Measurements from ENCODE around the gene PHF19. TPM values are rescaled to one million over a fixed set of nuclear protein-coding genes. Genes with fewer than 3 reads are reported as not detected.

PHF19 gene
- total RNA-seq, 1 donor from 2014 or later = 18.5 TPM

- no peaks in the 10 kb centered on the region for H3K36me3 ChIP-seq (ENCODE audit: control insufficient read depth, insufficient read depth, low read length)
- no peaks in the 10 kb centered on the region for H3K27me3 ChIP-seq (ENCODE audit: control insufficient read depth, insufficient read depth, low read length)
- H3K4me3 ChIP-seq (ENCODE audit: low read depth, low read length) = no peak overlapping the region
- no peak for DNase-seq (ENCODE audit: low read depth)
- TF ChIP-seq, protein P1, sequence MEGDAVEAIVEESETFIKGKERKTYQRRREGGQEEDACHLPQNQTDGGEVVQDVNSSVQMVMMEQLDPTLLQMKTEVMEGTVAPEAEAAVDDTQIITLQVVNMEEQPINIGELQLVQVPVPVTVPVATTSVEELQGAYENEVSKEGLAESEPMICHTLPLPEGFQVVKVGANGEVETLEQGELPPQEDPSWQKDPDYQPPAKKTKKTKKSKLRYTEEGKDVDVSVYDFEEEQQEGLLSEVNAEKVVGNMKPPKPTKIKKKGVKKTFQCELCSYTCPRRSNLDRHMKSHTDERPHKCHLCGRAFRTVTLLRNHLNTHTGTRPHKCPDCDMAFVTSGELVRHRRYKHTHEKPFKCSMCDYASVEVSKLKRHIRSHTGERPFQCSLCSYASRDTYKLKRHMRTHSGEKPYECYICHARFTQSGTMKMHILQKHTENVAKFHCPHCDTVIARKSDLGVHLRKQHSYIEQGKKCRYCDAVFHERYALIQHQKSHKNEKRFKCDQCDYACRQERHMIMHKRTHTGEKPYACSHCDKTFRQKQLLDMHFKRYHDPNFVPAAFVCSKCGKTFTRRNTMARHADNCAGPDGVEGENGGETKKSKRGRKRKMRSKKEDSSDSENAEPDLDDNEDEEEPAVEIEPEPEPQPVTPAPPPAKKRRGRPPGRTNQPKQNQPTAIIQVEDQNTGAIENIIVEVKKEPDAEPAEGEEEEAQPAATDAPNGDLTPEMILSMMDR (IDR thresholded peaks at IDR 0.05; ENCODE audit: insufficient read depth, low read length, poor library complexity, severe bottlenecking) = no peak
These were observed 37.4 kb upstream of the PHF19 start for GRCh38 chr9:120914396-120914795.

- H3K36me3 ChIP-seq (ENCODE audit: control insufficient read depth, insufficient read depth, low read length) = no peaks in the 10 kb centered on the region
- no peaks in the 10 kb centered on the region for H3K27me3 ChIP-seq (ENCODE audit: control insufficient read depth, insufficient read depth, low read length)
- no peak for DNase-seq (ENCODE audit: low read depth)
- TF ChIP-seq, protein P1 (IDR thresholded peaks at IDR 0.05; ENCODE audit: insufficient read depth, low read length, poor library complexity, severe bottlenecking) = no peak
- H3K4me3 ChIP-seq (ENCODE audit: low read depth, low read length) = no peak overlapping the region
These were observed 36.8 kb upstream of the PHF19 start for GRCh38 chr9:120913647-120914264.

DNA sequence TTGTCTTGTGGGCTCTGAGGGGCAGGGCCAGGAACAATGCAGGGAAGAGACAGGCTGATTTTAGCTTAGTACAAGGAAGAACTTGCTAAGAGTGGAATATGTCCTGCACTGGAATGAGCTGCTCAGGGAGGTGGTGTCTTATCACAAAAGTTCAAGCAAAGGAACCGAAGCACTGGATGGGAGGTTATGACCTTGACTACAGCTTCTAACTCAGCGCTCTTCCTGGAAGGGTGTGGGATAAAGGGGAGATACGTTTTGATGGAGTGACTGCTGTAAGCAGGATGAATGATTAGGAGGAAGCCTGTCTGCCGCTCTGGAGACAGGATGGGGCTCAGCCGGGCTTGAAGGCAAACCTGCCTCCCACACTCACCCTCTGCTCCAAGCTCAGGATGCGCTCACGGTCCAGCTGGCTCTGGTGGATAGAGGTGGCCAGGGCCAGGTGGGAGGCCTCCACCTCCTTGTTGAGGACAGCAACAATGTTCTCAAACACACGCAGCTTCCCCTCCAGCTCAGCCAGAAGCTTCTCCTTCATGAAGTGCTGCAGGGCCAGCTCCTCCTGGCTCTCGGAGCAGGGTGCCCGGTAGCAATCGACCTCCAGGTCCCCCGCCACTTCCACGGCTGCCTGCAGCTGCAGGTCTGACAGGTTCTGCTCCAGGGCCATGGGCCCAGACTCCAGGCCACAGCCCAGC lies 36.1 kb upstream of the PHF19 start:
- Histone ChIP-seq H3K36me3 (ENCODE audit: control insufficient read depth, insufficient read depth, low read length) (no peaks in the 10 kb centered on the region), H3K27me3 (ENCODE audit: control insufficient read depth, insufficient read depth, low read length) (no peaks in the 10 kb centered on the region), H3K4me3 (ENCODE audit: low read depth, low read length) (no peak overlapping the region)
- DNase-seq (ENCODE audit: low read depth) = no peak
- TF ChIP-seq, protein P1 (IDR thresholded peaks at IDR 0.05; ENCODE audit: insufficient read depth, low read length, poor library complexity, severe bottlenecking) = no peak

DNA sequence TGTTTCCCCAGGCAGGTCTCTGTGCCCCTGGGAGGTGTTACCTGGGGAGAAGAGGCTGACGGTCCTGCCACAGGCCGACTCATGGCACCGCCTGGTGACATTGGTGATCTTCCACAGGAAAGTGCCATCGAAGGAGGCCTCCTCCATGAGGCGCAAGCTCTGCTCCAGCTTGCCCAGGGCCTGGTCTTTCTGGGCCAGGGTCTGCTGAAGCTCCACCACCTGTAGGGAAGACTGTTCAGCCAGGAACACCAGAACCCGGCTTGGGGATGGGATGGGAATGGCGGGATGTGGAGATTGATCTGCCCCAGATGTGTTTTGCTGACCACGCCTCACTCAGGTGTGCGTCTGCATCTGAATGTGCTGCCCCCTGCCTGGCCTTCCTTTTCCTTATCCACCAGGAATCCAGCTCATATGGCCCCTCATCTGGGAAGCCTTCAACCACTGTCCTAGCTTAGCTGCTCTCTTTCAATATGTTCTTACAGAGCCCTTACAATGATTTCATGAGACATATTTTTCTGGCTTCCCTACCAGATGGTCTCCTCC lies 34.4 kb upstream of the PHF19 start:
- no peak for DNase-seq (ENCODE audit: low read depth)
- no peaks in the 10 kb centered on the region for H3K27me3 ChIP-seq (ENCODE audit: control insufficient read depth, insufficient read depth, low read length)
- H3K4me3 ChIP-seq (ENCODE audit: low read depth, low read length) = no peak overlapping the region
- TF ChIP-seq, protein P1 (IDR thresholded peaks at IDR 0.05; ENCODE audit: insufficient read depth, low read length, poor library complexity, severe bottlenecking) = no peak
- no peaks in the 10 kb centered on the region for H3K36me3 ChIP-seq (ENCODE audit: control insufficient read depth, insufficient read depth, low read length)

GRCh38 chr9:120910643-120911042 lies 33.7 kb upstream of the PHF19 start:
- no peak for DNase-seq (ENCODE audit: low read depth)
- Histone ChIP-seq H3K36me3 (ENCODE audit: control insufficient read depth, insufficient read depth, low read length) (no peaks in the 10 kb centered on the region), H3K27me3 (ENCODE audit: control insufficient read depth, insufficient read depth, low read length) (no peaks in the 10 kb centered on the region), H3K4me3 (ENCODE audit: low read depth, low read length) (no peak overlapping the region)
- TF ChIP-seq, protein P1 (IDR thresholded peaks at IDR 0.05; ENCODE audit: insufficient read depth, low read length, poor library complexity, severe bottlenecking) = no peak

Measured in kidney epithelial cell (primary cell).